Neuronal stem cell (in vitro differentiated cells): ENCODE measurements around the gene NKIRAS1.

ENCODE experiments used
- DNase-seq: peaks from one replicate; pipeline ENCODE4 v3.0.0-alpha.2; 2013; ENCODE audit warnings: low spot score
- H2AFZ ChIP-seq: one replicate; pipeline ENCODE4 v1.6.1; 2013; ENCODE audit warnings: mild to moderate bottlenecking, low read length, inconsistent platforms
- H2AK5ac ChIP-seq: 2 replicates; pipeline ENCODE4 v1.6.1; 2013; ENCODE audit warnings: low read depth, mild to moderate bottlenecking, inconsistent platforms, low read length, moderate library complexity, mixed read lengths
- H2BK120ac ChIP-seq: 2 replicates; pipeline ENCODE4 v1.6.1; 2013; ENCODE audit warnings: low read depth, mild to moderate bottlenecking, inconsistent platforms, low read length, moderate library complexity, mixed read lengths
- H2BK12ac ChIP-seq: one replicate; pipeline ENCODE4 v1.6.1; 2013; ENCODE audit warnings: low read length, inconsistent platforms
- H2BK15ac ChIP-seq: 2 replicates; pipeline ENCODE4 v1.6.1; 2013; ENCODE audit warnings: mild to moderate bottlenecking, low read length, inconsistent platforms, mixed read lengths
- H2BK5ac ChIP-seq: one replicate; pipeline ENCODE4 v1.6.1; 2013; ENCODE audit warnings: inconsistent platforms, mild to moderate bottlenecking, low read length, moderate library complexity
- H3K14ac ChIP-seq: one replicate; pipeline ENCODE4 v1.6.1; 2013; ENCODE audit warnings: low read length, inconsistent platforms
- H3K18ac ChIP-seq: 2 replicates; pipeline ENCODE4 v1.6.1; 2013; ENCODE audit warnings: low read length, inconsistent platforms
- H3K23ac ChIP-seq: 2 replicates; pipeline ENCODE4 v1.6.1; 2013; ENCODE audit warnings: low read depth, mild to moderate bottlenecking, mixed read lengths, low read length, inconsistent platforms; ENCODE audit not compliant: poor library complexity
- H3K27ac ChIP-seq: replicated peaks from 3 replicates; pipeline ENCODE4 v1.5.1; 2013; ENCODE audit warnings: low read length, inconsistent platforms
- H3K27me3 ChIP-seq, 3 experiments: 2 replicates each; pipeline ENCODE4 v1.6.1; 2013; ENCODE audit warnings: low read length in 3 of 3, mild to moderate bottlenecking in 2 of 3, inconsistent platforms in 1 of 3, low read depth in 1 of 3, mixed read lengths in 1 of 3, moderate library complexity in 1 of 3; ENCODE audit not compliant: control insufficient read depth in 3 of 3, insufficient read depth in 3 of 3
- H3K36me3 ChIP-seq, 2 donors: replicated peaks in 1 of 2; 2 replicates each; pipeline ENCODE4 v1.6.1; 2013; ENCODE audit warnings: low read length in 2 of 2; ENCODE audit not compliant: control insufficient read depth in 2 of 2, insufficient read depth in 2 of 2
- H3K4ac ChIP-seq: 2 replicates; pipeline ENCODE4 v1.6.1; 2013; ENCODE audit warnings: inconsistent platforms, mild to moderate bottlenecking, low read length, moderate library complexity
- H3K4me1 ChIP-seq, 2 donors: 1 replicate in 1 of 2; 2 replicates in 1 of 2; pipeline ENCODE4 v1.6.1; 2013; ENCODE audit warnings: low read length in 2 of 2, low read depth in 1 of 2; ENCODE audit not compliant: control insufficient read depth in 2 of 2, insufficient read depth in 1 of 2
- H3K4me2 ChIP-seq: one replicate; pipeline ENCODE4 v1.6.1; 2013; ENCODE audit warnings: mild to moderate bottlenecking, low read length, inconsistent platforms; ENCODE audit not compliant: insufficient read depth, poor library complexity, severe bottlenecking
- H3K4me3 ChIP-seq, 2 donors: 2 replicates each; pipeline ENCODE4 v1.5.1; 2013; ENCODE audit warnings: low read length in 2 of 2, mild to moderate bottlenecking in 2 of 2, inconsistent platforms in 1 of 2, moderate library complexity in 1 of 2
- H3K79me1 ChIP-seq: one replicate; pipeline ENCODE4 v1.6.1; 2013; ENCODE audit warnings: low read depth, mild to moderate bottlenecking, inconsistent platforms, low read length, moderate library complexity
- H3K9ac ChIP-seq: one replicate; pipeline ENCODE4 v1.6.1; 2013; ENCODE audit warnings: mild to moderate bottlenecking, low read depth, low read length, inconsistent platforms; ENCODE audit not compliant: poor library complexity
- H3K9me3 ChIP-seq, 2 donors: replicated peaks in 1 of 2; 2 replicates each; pipeline versions ENCODE3 to v1.6.1; 2013; ENCODE audit warnings: low read length in 2 of 2, mild to moderate bottlenecking in 2 of 2, inconsistent platforms in 1 of 2, low read depth in 1 of 2, mixed read lengths in 1 of 2, moderate library complexity in 1 of 2; ENCODE audit not compliant: control insufficient read depth in 2 of 2, insufficient read depth in 1 of 2
- H4K8ac ChIP-seq: one replicate; pipeline ENCODE4 v1.6.1; 2013; ENCODE audit warnings: low read depth, mild to moderate bottlenecking, inconsistent platforms, low read length, moderate library complexity
- H4K91ac ChIP-seq: one replicate; pipeline ENCODE4 v1.6.1; 2013; ENCODE audit warnings: low read length, low read depth, mild to moderate bottlenecking, inconsistent platforms; ENCODE audit not compliant: poor library complexity
- WGBS, 2 donors: extraction: QIAGEN DNeasy Blood & Tissue Kit; methylation state at CpG; one replicate each; pipeline ENCODE4 v1.1.7; 2013; ENCODE audit warnings: missing lambda C conversion rate in 2 of 2, mixed read lengths in 1 of 2; ENCODE audit not compliant: insufficient read length in 2 of 2, insufficient replicate concordance in 1 of 2; ENCODE audit errors: extremely low coverage in 2 of 2; 5-methylcytosine and 5-hydroxymethylcytosine counted together

The NKIRAS1 gene

DNA sequence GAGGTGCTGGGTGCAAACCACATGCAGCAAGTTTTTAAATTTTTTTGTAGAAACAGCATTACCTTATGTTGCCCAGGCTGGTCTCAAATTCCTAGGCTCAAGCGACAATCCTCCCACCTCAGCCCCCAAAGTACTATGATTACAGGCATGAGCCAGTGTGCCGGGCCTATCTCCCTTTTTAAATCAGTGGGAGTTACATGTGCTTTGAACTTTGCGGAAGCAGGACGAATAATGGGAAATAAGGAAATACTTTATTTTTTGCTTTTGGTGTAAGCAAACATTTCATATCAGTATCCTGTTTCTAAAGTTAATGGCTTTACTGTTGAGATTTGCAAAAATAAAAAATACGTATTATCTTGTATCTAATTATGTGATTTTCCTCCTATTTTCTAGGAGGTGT, 37.4 kb upstream of the NKIRAS1 start:
- Histone ChIP-seq H2BK120ac (no peak overlapping the region), H3K4me3 (no peak overlapping the region), H3K36me3 (peaks cover 3 to 33% of the 10 kb centered on the region in 2 donors), H2AK5ac (no peak overlapping the region), H3K27me3 (no peaks in the 10 kb centered on the region), H3K14ac (no peak overlapping the region), H2AFZ (no peak overlapping the region), H4K91ac (no peak overlapping the region), H3K4me1 (no peaks in the 10 kb centered on the region), H3K4me2 (no peak overlapping the region), H3K18ac (no peak overlapping the region), H2BK12ac (no peak overlapping the region), H2BK5ac (no peak overlapping the region), H3K27ac (no peak overlapping the region), H3K9me3 (no peaks in the 10 kb centered on the region), H3K9ac (no peak overlapping the region), H2BK15ac (no peak overlapping the region), H3K79me1 (no peaks in the 10 kb centered on the region), H3K23ac (no peak overlapping the region), H3K4ac (no peak overlapping the region), H4K8ac (no peak overlapping the region)
- WGBS, 2 donors: no CpG with 5 or more reads among the region's 5 CpGs
- DNase-seq: no peak

GRCh38 chr3:23953523-23953922, 36.7 kb upstream of the NKIRAS1 start:
- H2AK5ac ChIP-seq: no peak overlapping the region
- H2AFZ ChIP-seq: no peak overlapping the region
- no peak overlapping the region for H3K4me3 ChIP-seq
- H3K18ac ChIP-seq: no peak overlapping the region
- no peaks in the 10 kb centered on the region for H3K79me1 ChIP-seq
- no peak overlapping the region for H3K27ac ChIP-seq
- no peak overlapping the region for H2BK15ac ChIP-seq
- no peak overlapping the region for H2BK120ac ChIP-seq
- H2BK12ac ChIP-seq: no peak overlapping the region
- H3K4ac ChIP-seq: no peak overlapping the region
- no peak overlapping the region for H2BK5ac ChIP-seq
- no peak overlapping the region for H3K23ac ChIP-seq
- no peak for DNase-seq
- no peaks in the 10 kb centered on the region for H3K4me1 ChIP-seq
- no peak overlapping the region for H3K4me2 ChIP-seq
- H3K27me3 ChIP-seq: no peaks in the 10 kb centered on the region
- no peaks in the 10 kb centered on the region for H3K9me3 ChIP-seq
- no peak overlapping the region for H4K91ac ChIP-seq
- WGBS, 2 donors: no CpG with 5 or more reads among the region's 1 CpG
- no peak overlapping the region for H4K8ac ChIP-seq
- H3K9ac ChIP-seq: no peak overlapping the region
- H3K14ac ChIP-seq: no peak overlapping the region
- peaks cover 3 to 33% of the 10 kb centered on the region in 2 donors for H3K36me3 ChIP-seq

DNA sequence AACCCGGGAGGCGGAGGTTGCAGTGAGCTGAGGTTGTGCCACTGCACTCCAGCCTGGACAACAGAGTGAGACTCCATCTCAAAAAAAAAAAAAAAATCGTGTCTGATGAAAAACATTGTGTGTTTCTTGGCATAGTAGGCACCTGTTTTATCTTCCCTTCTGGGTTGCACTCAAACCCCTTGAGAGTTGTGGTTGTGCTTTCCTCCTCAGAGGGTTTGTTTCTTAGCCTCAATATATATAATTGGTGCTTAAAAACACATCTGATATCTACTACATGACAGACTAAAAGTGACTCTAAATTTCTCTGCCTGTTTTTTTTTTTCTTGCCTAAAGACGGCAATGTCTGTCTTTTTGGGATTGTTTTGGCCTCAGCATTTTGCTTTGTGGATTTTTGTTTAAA, 35.9 kb upstream of the NKIRAS1 start:
- no peak for DNase-seq
- peaks cover 1 to 25% of the 10 kb centered on the region in 2 donors for H3K36me3 ChIP-seq
- no peak overlapping the region for H4K8ac ChIP-seq
- no peak overlapping the region for H2BK15ac ChIP-seq
- H2BK12ac ChIP-seq: no peak overlapping the region
- no peak overlapping the region for H2AK5ac ChIP-seq
- no peak overlapping the region for H4K91ac ChIP-seq
- no peaks in the 10 kb centered on the region for H3K9me3 ChIP-seq
- H3K9ac ChIP-seq: no peak overlapping the region
- H3K4me2 ChIP-seq: no peak overlapping the region
- H3K4me1 ChIP-seq: no peaks in the 10 kb centered on the region
- no peak overlapping the region for H3K27ac ChIP-seq
- H3K27me3 ChIP-seq: no peaks in the 10 kb centered on the region
- H3K4ac ChIP-seq: no peak overlapping the region
- no peak overlapping the region for H3K23ac ChIP-seq
- H3K18ac ChIP-seq: no peak overlapping the region
- no peak overlapping the region for H2AFZ ChIP-seq
- H2BK5ac ChIP-seq: no peak overlapping the region
- no peak overlapping the region for H2BK120ac ChIP-seq
- no peak overlapping the region for H3K4me3 ChIP-seq
- no CpG with 5 or more reads among the region's 4 CpGs for WGBS, 2 donors
- H3K79me1 ChIP-seq: no peaks in the 10 kb centered on the region
- no peak overlapping the region for H3K14ac ChIP-seq

GRCh38 chr3:23950293-23950692, 33.5 kb upstream of the NKIRAS1 start:
- Histone ChIP-seq H3K79me1 (no peaks in the 10 kb centered on the region), H4K91ac (no peak overlapping the region), H2AK5ac (no peak overlapping the region), H3K4ac (no peak overlapping the region), H3K9ac (no peak overlapping the region), H2AFZ (no peak overlapping the region), H3K4me1 (peaks cover 2 to 7% of the 10 kb centered on the region in 2 donors), H2BK120ac (no peak overlapping the region), H2BK15ac (no peak overlapping the region), H3K9me3 (no peaks in the 10 kb centered on the region), H3K23ac (no peak overlapping the region), H3K14ac (no peak overlapping the region), H4K8ac (no peak overlapping the region), H3K36me3 (peaks cover 0 to 10% of the 10 kb centered on the region in 2 donors), H3K27me3 (no peaks in the 10 kb centered on the region), H2BK12ac (no peak overlapping the region), H3K4me3 (no peak overlapping the region), H2BK5ac (no peak overlapping the region), H3K4me2 (no peak overlapping the region), H3K27ac (no peak overlapping the region), H3K18ac (no peak overlapping the region)
- no peak for DNase-seq
